HG02885 (cell line): ENCODE measurements around the gene P3H1.
A peak's percentile ranks its signal among the peaks of the same experiment; 100 is the strongest.
"Not testable (repeated sequence)": the region's sequence is repeated elsewhere in the genome, so short reads cannot be mapped to it uniquely, and the experiment has no call there.

Experiments
- ATAC-seq: cut with Tn5 transposase; IDR thresholded peaks from one replicate; pipeline ENCODE4 v1.9.1; 2021; ENCODE audit warnings: mild to moderate bottlenecking; ENCODE audit not compliant: unreplicated experiment, poor library complexity

P3H1 gene

DNA sequence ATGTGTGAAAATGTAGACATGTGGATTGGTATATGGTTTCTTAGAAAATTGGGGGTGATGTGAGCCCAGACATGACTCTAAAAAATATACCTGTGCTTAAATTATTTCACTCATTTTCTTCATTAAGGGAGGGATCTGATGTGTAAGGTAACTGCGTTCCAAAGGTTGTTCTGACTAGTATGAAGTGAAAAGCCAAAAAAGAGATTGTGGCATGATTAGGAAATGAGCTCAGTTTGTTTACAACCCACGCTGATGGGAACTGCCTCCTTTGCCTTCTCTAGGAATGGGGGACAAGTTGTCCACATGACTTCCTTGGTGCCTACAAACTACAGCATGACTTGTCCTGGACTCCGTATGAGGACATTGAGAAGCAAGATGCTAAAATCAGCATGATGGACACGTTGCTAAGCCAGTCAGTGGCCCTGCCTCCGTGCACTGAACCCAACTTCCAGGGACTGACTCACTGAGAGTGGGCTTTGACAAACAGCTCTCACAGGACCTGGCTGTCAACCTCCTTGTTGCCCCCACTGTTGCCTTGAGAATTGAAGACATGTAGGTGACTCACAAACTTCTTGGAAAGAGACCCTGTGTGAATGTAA, 8.2 kb upstream of the P3H1 start:
- ATAC-seq = no peak

DNA sequence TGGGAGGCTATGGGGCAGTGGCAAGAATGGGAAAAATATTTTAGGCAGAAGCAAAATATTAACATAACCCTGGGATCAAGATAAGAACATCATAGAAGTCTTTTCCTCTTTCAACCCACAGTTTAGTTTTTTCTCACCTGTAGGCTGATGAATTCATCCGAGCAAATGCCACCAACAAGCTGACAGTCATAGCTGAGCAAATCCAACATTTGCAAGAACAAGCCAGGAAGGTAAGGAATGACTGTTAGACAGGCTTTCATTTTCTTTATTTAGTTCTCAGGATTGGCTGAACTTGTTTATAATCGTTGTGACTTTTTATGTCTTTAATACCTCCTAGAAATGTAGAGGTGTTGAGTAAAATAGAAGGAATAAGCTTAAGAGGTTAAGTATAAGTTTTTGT, 6.6 kb upstream of the P3H1 start:
- ATAC-seq = no peak

DNA sequence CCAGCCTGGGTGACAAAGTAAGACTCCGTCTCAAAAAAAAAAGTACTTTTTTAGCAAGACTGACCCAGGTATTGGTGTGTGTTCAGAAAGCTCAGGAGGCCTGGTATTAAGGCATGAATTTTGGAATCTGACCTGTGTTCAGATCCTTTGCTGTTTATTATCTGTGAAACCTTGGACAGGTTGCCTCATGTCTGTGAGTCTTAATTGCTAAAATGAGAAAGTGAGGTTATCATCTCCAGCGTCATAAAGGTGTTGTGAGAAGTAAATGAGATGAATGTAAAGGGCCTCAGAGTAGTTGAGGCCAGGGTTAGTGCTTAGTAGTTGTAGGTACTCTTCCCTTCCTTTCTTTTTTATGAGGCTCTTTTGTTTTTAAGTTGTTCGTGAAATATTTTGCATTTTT, 3.0 kb upstream of the P3H1 start:
- no peak for ATAC-seq

DNA sequence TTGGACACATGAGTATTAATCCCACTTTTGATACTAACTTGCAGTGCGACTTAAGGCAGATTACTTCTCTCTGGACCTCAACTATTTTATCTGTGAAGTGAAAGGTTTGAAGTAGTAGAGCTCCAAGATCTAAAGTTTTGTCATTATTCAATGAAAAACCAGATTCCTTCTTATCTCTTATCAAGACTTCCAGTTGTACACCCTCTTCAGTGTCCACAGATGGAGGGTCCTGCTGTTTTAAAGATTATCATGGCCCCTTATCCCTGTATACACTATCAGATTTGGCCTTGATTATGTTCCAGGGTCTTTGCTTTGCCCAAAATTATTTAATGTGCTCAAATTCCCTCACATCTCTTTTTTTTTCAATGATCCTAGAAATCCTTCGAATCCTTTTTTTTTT, 1.3 kb upstream of the P3H1 start:
- no peak for ATAC-seq

DNA sequence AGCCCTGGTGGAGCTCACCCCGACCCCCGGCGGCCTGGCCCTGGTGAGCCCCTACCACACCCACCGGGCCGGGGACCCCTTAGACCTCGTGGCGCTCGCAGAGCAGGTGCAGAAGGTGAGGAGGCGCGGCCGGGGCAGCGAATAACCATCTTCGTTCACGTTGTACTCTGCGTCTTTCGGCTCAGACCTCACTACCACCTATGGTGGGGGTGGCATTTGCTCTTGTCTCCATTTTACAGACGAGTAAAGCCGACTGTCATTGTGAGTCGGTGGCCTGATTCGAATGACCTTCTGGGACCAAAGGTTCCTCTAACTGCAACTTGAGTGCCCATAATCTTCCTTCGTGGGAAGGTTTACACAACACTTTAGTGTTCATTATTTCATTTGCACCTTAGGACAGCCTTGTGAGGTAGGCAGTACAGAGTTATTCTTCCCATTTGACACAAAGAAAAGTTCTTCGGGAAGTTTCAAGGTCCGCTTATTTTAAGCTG, 727 bp upstream of the P3H1 start:
- ATAC-seq = no peak

DNA sequence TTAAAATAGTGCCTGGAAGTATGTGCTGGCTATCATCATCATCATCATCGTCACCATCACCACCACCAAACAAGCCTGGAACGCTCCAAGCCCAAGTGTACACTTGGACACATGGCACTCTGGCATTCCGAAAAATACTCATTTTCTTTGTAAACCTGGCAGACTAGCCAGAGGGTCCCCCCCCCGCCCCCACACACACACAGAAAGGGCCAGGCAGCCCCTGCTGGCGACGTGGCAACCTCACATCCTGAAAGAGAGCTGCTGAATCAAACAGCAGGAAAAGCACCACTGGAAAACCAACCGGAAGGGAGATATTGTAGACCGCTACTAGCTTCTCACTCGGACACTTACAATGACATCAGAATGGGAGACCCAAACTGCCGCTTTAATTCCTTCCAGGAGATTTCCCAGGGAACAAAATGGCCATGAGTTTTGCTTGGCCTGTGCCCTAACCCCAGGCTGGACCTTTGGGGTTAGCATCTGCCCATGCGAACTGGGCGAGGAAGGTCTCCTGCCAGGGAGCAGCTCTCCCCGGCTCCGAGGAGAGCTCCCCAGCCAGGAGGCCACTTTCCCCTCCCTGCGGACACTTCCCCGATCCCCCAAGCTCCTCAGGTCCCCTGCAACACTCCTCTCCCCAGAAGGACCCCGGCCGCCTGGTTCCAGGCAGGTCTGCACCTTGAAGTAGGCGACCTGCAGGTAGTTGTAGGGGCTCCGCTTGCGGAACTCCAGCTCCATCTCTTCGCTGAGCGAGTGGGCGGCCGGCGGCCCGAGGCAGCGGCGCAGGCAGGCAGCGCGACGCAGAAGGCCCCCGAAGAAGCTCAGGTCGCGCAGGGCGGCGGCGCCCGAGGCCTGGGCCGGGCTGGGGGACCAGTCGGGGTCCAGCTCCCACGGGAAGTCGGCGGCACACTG, 742 bp downstream of the P3H1 start:
- ATAC-seq = peak; percentile 25

DNA sequence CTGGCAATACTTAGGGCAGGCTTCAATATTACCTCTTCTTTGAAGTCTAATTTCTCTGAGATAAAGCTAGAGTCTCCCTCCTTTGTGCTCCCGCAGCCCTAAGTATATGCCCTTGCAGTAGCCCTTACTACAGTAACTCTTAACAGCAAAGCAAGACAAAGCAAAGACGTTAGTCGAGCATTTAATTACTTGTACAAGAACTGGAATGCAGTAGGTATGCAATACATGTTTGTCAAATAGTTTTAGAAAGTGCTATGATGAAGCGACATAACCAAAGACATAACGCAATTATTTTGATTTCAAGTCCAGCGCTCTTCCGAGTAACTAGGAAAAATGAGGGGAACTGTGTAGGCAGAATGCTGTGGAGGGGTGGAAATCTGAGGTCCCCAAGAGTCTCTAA, 1.6 kb downstream of the P3H1 start:
- ATAC-seq = no peak

DNA sequence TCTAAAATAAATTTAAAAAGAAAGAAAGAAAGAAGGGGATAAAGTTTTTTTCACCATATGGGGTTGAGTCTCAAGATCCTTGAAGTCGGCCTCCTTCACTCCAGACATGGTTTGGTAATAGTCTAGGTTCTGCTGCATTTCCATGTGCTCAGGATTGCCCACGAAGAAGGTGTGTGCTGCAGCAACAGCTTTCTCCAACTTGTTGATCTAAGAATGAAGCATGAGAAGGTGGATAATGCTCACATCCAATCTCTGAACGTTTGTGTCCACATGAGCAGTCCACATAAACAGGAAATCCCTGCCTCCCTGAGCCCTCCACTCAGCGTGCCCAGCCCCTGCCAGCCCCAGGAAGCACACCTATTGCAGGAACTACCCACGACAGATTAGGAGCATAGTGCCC, 4.6 kb downstream of the P3H1 start:
- no peak for ATAC-seq

DNA sequence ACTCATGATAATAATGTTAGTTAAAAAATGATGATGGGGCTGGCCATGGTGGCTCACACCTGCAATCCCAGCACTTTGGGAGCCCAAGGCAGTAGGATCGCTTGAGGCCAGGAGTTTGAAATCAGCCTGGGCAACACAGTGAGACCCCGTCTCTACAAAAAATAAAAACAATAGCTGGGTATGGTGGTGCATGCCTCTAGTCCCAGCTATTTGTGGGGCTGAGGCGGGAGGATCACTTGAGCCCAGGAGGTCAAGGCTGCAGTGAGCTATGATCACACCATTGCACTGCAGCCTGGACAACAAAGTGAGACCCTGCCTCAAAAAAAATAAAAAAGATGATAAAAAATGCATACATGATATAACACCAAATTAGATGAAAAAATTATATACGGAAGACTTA, 5.3 kb downstream of the P3H1 start:
- no peak for ATAC-seq

DNA sequence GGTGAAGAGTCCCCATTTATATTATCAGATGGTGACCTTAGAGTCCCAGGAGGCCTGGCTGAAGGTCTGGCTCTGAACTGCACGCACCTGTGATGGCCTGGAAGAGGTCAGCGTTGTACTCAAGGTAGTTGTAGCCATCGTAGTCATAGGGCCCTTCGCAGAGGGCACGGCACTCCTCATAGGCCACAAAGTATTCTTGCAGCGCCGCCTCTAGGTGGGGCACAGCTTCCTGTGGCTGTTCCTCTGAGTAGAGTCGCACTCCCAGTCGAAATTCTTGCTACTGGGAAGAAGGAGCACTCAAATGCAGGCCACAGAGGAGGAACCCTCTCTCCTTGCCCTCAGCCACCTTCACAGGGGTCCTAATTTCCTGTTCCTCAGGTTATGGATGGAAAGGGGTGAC, 7.7 kb downstream of the P3H1 start:
- ATAC-seq = no peak

DNA sequence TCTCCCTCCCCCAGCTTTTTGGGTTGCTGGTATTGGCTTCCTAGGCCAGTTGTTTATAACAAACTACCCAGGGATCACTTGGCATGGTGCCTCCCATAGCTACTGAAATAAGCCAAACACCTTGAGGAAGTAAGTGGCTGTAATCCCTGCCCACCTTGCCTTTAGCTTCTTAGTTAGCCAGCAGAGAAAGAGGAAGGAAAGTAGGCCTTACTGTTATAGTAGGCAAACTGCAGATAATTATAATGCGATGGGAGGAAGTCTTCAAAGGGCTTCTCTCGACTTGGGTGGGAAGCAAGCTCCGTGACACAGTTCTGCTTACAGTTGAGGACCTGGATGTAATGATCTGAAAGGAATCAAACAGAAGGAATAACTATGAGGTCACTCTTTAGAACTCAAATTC, 8.2 kb downstream of the P3H1 start:
- no peak for ATAC-seq

DNA sequence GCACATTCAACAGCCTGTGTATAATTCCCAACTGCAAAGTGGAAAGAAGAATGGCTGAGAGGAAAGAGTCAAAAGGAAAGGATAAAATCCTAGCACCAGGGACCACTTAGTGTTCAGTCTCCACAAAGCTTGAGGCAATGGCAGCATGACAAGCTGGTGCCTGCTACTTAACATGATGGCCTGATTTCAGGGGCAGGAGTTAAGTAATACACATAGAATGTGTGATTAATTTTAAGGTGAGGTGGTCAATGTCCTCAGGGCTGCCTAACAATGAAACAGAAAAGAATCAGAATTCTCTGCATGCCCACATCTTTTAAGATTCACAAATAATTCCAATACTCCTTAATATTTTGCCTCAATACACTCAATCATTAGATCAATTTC, 8.9 kb downstream of the P3H1 start:
- no peak for ATAC-seq

DNA sequence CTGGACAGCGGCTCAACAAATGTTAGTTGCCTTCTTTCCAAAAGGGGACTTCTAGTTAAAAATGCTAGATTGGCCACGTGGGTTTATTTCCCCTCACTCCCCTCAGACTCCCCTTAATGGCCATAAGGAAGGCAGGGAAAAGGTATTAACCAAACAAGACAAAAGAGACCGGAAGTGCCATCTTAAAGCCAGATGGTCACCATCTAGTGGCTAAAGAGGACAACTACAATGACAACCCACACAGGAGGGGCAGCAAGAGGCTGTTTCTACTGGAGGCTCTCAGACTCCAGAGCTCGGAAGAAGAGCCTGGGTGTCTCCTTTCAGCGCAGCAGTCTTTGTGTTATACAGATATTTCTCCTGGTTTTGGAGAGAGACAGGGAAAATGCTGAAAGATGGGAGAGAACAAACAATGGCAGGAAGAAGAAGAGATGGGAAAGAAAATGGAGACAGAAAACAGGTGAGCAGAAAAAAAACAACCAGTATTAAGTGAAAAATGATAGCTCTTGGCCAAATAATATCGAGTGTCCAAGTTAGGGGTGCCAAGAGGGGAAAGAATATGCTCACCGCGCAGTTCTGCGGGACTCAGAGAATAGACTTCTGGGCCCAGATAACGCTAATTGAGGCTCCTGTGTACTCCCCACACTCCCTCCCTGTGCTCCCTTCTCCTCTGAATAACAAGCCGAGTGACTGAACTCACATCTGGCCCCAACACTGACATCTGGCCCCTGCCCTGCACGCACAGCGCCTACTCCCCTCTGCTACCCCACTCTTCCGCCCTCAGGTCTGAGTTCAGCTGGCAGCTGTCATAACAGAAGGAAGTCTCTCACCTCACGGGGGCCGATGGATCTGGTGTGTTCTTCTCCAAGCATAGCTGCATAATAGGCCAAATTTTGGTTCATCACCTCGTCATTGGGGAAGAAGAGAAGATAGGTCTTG, 9.6 kb downstream of the P3H1 start:
- no peak for ATAC-seq

DNA sequence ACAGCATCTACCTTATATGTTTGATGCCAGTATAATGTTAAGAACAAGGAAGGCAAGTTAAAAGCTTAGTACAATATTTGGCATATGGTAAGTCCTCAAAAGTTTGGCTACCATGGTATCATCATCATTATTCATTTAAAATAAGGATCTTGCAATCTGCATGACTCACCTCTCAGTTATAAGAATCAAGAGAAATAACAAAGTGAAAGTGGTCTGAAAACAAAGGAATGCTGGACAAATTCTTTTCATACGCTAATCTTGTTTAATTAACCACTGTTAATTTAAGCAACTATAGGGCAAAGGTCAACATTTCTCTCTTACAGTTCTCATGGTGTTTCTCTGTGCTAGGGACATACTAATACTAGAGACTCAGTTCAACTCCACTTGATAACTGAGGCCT, 13.8 kb downstream of the P3H1 start:
- ATAC-seq = no peak

DNA sequence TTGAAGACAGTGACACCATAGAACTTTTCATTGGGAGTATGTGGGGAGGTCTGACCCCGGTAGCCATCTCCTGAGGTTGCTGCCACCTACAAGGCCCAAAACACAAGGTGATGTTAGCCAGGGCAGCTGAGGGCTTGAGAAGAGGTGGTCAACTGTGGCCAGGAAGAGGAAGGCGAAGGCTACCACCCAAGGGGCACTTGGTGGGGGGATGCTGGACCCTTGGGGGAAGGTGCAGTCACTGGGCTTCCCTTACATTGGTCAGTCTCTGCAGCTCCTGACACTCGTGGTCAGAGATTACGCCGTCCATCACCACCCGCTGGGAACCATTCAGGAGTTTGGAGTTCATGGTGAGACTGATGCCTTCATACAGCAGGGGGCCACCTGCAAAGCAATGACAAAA, 14.5 kb downstream of the P3H1 start:
- no peak for ATAC-seq

DNA sequence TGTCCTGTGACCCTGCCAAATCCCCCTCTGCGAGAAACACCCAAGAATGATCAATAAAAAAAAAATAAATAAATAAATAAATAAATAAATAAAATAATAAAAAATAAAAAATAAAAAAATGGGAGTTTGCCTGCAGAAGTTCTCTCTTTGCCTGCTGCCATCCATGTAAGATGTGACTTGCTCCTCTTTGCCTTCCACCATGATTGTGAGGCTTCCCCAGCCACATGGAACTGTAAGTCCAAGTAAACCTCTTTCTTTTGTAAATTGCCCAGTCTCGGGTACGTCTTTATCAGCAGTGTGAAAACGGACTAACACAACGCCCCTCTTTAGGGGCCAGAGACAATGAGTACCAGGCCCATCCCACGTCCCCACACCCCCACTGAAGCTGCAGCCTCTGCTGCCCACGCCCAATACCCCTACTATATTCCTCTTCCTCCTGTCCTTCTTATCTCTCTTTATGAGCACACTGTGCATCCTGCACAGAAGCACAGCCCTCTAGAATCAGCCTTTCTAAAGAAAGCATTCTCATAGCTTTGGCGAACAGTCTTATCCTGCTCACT, 15.2 kb downstream of the P3H1 start:
- not testable (repeated sequence) for ATAC-seq

DNA sequence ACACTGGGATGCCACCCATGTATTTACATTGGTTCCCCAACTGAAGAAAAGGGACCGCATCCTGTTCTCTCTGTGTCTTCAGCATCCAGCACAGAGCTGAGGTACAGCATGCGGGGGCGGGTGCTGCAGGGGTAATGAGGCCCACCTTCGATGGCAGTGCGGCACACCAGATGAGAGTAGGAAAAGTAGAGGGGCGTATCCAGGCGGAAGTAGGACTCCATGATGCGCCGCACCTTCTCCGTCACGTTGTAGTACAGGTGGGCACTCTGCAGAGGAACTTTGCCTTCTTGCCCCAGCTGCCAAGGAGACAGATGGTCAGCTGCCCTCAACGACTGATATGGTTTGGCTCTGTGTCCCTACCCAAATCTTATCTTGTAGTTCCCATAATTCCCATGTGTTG, 16.8 kb downstream of the P3H1 start:
- ATAC-seq = no peak

DNA sequence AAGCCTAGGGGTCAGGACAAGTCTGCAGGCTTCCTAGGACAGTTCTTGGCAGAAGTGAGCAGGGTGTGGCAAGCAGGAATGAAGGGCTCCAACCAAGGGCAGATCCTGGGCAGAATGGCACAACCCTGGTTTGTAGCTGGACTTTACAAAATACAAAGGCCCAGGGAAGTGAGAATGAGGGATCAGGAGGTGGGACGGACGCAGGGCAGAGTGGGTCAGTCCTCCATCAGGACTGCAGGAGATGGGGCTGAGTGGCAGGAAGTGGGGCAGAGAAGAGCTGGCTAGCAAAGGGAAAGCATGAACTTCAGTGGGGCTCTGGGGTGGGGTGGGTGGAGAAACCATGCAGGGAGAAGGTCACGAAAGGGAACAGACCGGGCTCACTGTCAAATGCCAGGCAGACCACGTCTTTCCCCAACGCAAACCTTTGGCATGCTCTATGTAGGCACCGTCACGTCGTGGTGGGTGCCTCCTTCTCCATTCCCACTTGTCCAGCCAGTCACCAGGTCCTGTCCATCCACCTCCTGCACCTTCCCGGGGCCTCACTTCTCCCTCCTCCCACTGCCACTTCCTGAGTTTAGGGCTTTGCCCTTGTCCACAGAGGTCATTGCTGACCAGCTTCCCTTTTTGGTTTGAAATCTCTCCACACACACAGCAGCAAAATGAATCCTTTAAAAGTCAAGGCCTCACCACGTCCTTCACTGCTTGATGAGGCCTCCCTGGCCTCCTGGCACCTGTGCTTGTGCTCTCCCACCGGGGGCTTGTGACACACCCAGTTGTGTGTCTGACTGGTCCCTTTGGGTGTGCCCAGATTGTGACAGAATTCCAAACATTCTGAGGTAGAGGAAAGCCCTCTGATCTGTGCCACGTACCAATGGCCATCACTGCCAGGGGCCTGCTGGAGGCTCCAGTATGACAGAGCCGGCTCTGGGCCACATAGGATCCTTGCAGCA, 18.1 kb downstream of the P3H1 start:
- no peak for ATAC-seq

DNA sequence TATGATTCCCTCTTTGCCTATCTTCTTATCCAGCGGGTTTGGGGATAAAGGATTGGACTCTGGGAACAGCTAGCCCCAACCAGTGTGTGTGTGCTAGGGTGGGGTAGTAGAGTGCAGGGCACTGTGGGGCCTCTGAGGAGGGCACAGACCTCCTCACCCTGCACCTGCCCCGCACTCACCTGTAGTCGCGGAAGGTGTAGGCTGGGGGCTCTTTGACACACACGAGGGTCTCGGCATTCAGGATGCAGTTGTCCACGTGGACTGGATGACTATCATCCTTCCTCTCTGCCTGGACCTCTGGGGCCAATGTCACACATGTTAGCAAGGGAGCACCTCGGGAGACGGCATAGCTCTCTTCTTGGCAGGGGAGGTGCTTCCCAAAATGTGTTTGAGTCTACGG, 18.8 kb downstream of the P3H1 start:
- no peak for ATAC-seq
